DMS153 (cell line): ENCODE data around the gene GARIN6.
"Not testable (repeated sequence)": the region's sequence is repeated elsewhere in the genome, so short reads cannot be mapped to it uniquely, and the experiment has no call there.

ENCODE experiments used
- DNase-seq: peaks from one replicate; lab custom pipeline; 2025; lab: John Stamatoyannopoulos, UW

Gene GARIN6

GRCh38 chr12:99647453-99647852, at the start of gene GARIN6:
Gene GARIN6 (plus strand): TSS chr12:99647753. CDS start chr12:99648175, 422 bp downstream.
- DNase-seq = no peak

- no peak for DNase-seq
Measured at GRCh38 chr12:99598785-99599184, 48.8 kb upstream of the GARIN6 start.

- no peak for DNase-seq
Measured at GRCh38 chr12:99600388-99600787, 47.2 kb upstream of the GARIN6 start.

- DNase-seq = no peak
Measured at GRCh38 chr12:99609455-99610181, 37.9 kb upstream of the GARIN6 start.

GRCh38 chr12:99611117-99611516, 36.4 kb upstream of the GARIN6 start:
- no peak for DNase-seq

- no peak for DNase-seq
Measured at GRCh38 chr12:99611599-99611998, 36.0 kb upstream of the GARIN6 start.

GRCh38 chr12:99618657-99619056, 28.9 kb upstream of the GARIN6 start:
- DNase-seq = no peak

- no peak for DNase-seq
Measured at GRCh38 chr12:99619389-99620158, 28.0 kb upstream of the GARIN6 start.

GRCh38 chr12:99620159-99620479, 27.4 kb upstream of the GARIN6 start:
- DNase-seq = no peak

- DNase-seq = not testable (repeated sequence)
Measured at GRCh38 chr12:99624591-99624990, 23.0 kb upstream of the GARIN6 start.

GRCh38 chr12:99627459-99627858, 20.1 kb upstream of the GARIN6 start:
- DNase-seq = no peak

- no peak for DNase-seq
Measured at GRCh38 chr12:99644629-99645028, 2.9 kb upstream of the GARIN6 start.

- no peak for DNase-seq
Measured at GRCh38 chr12:99648183-99648582, 630 bp downstream of the GARIN6 start.

GRCh38 chr12:99649551-99649950, 2.0 kb downstream of the GARIN6 start:
- DNase-seq = no peak

- no peak for DNase-seq
Measured at GRCh38 chr12:99658671-99659349, 11.3 kb downstream of the GARIN6 start.

GRCh38 chr12:99670635-99671034, 23.1 kb downstream of the GARIN6 start:
- no peak for DNase-seq

GRCh38 chr12:99680276-99680675, 32.7 kb downstream of the GARIN6 start:
- DNase-seq = no peak

- DNase-seq = no peak
Measured at GRCh38 chr12:99686142-99686541, 38.6 kb downstream of the GARIN6 start.

GRCh38 chr12:99695050-99695449, 47.5 kb downstream of the GARIN6 start:
- no peak for DNase-seq
